ENCODE measurements around the gene MID2. TPM values are rescaled to one million over a fixed set of nuclear protein-coding genes. Genes with fewer than 3 reads are reported as not detected.

The MID2 gene

DNA sequence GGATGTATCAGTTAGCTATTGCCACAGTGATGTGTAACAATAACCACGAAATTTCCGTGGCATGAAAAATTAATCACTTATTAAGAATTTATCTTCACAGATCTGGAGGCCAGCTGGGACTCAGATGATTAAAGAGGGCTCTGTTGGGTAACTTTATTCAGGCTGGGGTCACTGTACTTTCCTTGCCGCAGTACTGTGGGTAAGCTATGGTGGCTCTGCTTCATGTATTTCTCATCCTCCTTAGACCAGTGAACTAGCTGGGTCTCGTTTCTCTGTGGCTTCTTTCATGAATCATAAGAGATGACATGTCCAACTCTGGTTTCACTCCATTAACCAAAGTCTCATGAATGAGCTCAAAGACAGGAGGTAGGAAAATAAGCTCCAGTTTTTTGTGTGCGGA is 143.0 kb downstream of the MID2 start:
- Histone ChIP-seq H3K23ac (ENCODE audit: low read depth, low read length, poor library complexity) (no peak overlapping the region), H3K4me2 (ENCODE audit: insufficient read depth, low read length, poor library complexity, severe bottlenecking) (no peak overlapping the region), H3K18ac (ENCODE audit: low read length) (no peak overlapping the region), H3K79me1 (ENCODE audit: low read depth, low read length) (no peaks in the 10 kb centered on the region), H3K4ac (ENCODE audit: low read length) (no peak overlapping the region), H2AFZ (ENCODE audit: low read length) (no peak overlapping the region), H3K14ac (ENCODE audit: low read length) (no peak overlapping the region), H3K4me3 (ENCODE audit: low read length in 2 of 2) (no peak overlapping the region), H3K27ac (replicated peaks; ENCODE audit: low read length) (no peak overlapping the region), H3K9me3 (replicated peaks in 1 of 2; ENCODE audit: control insufficient read depth in 2 of 2, insufficient read depth in 1 of 2, low read depth in 1 of 2, low read length in 2 of 2) (no peaks in the 10 kb centered on the region), H2BK15ac (ENCODE audit: low read length) (no peak overlapping the region), H2BK12ac (ENCODE audit: low read length) (no peak overlapping the region), H2BK120ac (ENCODE audit: low read depth, low read length) (no peak overlapping the region), H3K36me3 (replicated peaks in 1 of 2; ENCODE audit: control insufficient read depth in 2 of 2, insufficient read depth in 2 of 2, low read length in 2 of 2) (no peaks in the 10 kb centered on the region), H3K9ac (ENCODE audit: low read depth, low read length, poor library complexity) (no peak overlapping the region), H2AK5ac (ENCODE audit: low read depth, low read length) (no peak overlapping the region), H3K27me3 (ENCODE audit: control insufficient read depth in 3 of 3, insufficient read depth in 3 of 3, low read depth in 1 of 3, low read length in 3 of 3) (peaks cover 0 to 5% (median 0%) of the 10 kb centered on the region in 3 experiments), H3K4me1 (ENCODE audit: control insufficient read depth in 2 of 2, insufficient read depth in 1 of 2, low read depth in 1 of 2, low read length in 2 of 2) (no peaks in the 10 kb centered on the region), H4K91ac (ENCODE audit: low read depth, low read length, poor library complexity) (no peak overlapping the region), H2BK5ac (ENCODE audit: low read length) (no peak overlapping the region), H4K8ac (ENCODE audit: low read depth, low read length) (no peak overlapping the region)
- no CpG with 5 or more reads among the region's 5 CpGs for WGBS, 2 donors (ENCODE audit: extremely low coverage in 2 of 2, insufficient read length in 2 of 2, insufficient replicate concordance in 1 of 2)
- DNase-seq (ENCODE audit: low spot score): no peak

DNA sequence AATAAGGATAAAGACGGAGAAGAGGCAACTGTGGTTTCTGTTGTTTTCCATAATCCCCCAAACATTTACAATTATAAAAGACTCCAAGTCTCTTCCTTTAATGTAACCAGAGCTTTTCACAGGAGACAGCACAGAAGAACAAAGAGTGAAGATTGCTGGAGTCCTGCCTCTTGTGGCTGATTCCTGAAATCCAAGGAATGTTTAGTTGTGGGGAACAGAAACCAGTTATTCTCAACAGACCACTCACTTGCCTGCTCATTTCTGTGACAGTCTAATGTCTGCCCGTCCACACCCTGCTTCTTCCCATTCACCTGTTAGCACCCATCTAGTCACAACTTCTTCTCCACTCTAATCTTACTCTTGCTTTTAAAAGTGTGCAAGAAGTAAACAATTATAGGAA is 144.4 kb downstream of the MID2 start:
- Histone ChIP-seq H2BK12ac (ENCODE audit: low read length) (no peak overlapping the region), H3K27ac (replicated peaks; ENCODE audit: low read length) (no peak overlapping the region), H2AK5ac (ENCODE audit: low read depth, low read length) (no peak overlapping the region), H4K8ac (ENCODE audit: low read depth, low read length) (no peak overlapping the region), H2BK15ac (ENCODE audit: low read length) (no peak overlapping the region), H3K4me3 (ENCODE audit: low read length in 2 of 2) (no peak overlapping the region), H2BK5ac (ENCODE audit: low read length) (no peak overlapping the region), H3K4me2 (ENCODE audit: insufficient read depth, low read length, poor library complexity, severe bottlenecking) (no peak overlapping the region), H3K79me1 (ENCODE audit: low read depth, low read length) (no peaks in the 10 kb centered on the region), H4K91ac (ENCODE audit: low read depth, low read length, poor library complexity) (no peak overlapping the region), H3K27me3 (ENCODE audit: control insufficient read depth in 3 of 3, insufficient read depth in 3 of 3, low read depth in 1 of 3, low read length in 3 of 3) (peaks cover 0 to 10% (median 0%) of the 10 kb centered on the region in 3 experiments), H3K14ac (ENCODE audit: low read length) (no peak overlapping the region), H3K9ac (ENCODE audit: low read depth, low read length, poor library complexity) (no peak overlapping the region), H2BK120ac (ENCODE audit: low read depth, low read length) (no peak overlapping the region), H3K18ac (ENCODE audit: low read length) (no peak overlapping the region), H2AFZ (ENCODE audit: low read length) (no peak overlapping the region), H3K36me3 (replicated peaks in 1 of 2; ENCODE audit: control insufficient read depth in 2 of 2, insufficient read depth in 2 of 2, low read length in 2 of 2) (no peaks in the 10 kb centered on the region), H3K23ac (ENCODE audit: low read depth, low read length, poor library complexity) (no peak overlapping the region), H3K4me1 (ENCODE audit: control insufficient read depth in 2 of 2, insufficient read depth in 1 of 2, low read depth in 1 of 2, low read length in 2 of 2) (no peaks in the 10 kb centered on the region), H3K9me3 (replicated peaks in 1 of 2; ENCODE audit: control insufficient read depth in 2 of 2, insufficient read depth in 1 of 2, low read depth in 1 of 2, low read length in 2 of 2) (no peaks in the 10 kb centered on the region), H3K4ac (ENCODE audit: low read length) (no peak overlapping the region)
- WGBS, 2 donors (ENCODE audit: extremely low coverage in 2 of 2, insufficient read length in 2 of 2, insufficient replicate concordance in 1 of 2): no CpG with 5 or more reads among the region's 2 CpGs
- no peak for DNase-seq (ENCODE audit: low spot score)

DNA sequence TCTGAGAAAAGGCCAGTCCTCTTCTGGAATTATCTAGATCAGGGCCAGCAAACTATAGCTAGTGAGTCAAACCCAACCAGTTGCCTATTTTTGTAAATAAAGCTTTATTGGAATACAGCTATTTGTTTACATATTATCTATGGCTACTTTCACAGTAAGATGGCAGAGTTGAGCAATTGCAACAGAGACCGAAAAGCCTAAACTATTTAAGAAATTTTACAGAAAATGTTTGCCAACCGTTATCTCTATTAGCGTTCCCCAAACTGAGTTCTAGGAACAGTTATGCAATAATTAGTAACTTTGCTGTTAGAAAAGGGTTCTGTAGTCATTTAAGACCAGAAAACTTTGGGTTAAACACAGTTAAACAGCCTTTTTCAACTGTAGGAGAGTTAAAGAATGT is 146.0 kb downstream of the MID2 start:
- DNase-seq (ENCODE audit: low spot score): no peak
- Histone ChIP-seq H3K4me1 (ENCODE audit: control insufficient read depth in 2 of 2, insufficient read depth in 1 of 2, low read depth in 1 of 2, low read length in 2 of 2) (no peaks in the 10 kb centered on the region), H3K27me3 (ENCODE audit: control insufficient read depth in 3 of 3, insufficient read depth in 3 of 3, low read depth in 1 of 3, low read length in 3 of 3) (peaks cover 0 to 17% (median 0%) of the 10 kb centered on the region in 3 experiments), H3K79me1 (ENCODE audit: low read depth, low read length) (no peaks in the 10 kb centered on the region), H4K91ac (ENCODE audit: low read depth, low read length, poor library complexity) (no peak overlapping the region), H3K27ac (replicated peaks; ENCODE audit: low read length) (no peak overlapping the region), H2BK120ac (ENCODE audit: low read depth, low read length) (no peak overlapping the region), H3K14ac (ENCODE audit: low read length) (no peak overlapping the region), H2BK5ac (ENCODE audit: low read length) (no peak overlapping the region), H3K9me3 (replicated peaks in 1 of 2; ENCODE audit: control insufficient read depth in 2 of 2, insufficient read depth in 1 of 2, low read depth in 1 of 2, low read length in 2 of 2) (no peaks in the 10 kb centered on the region), H4K8ac (ENCODE audit: low read depth, low read length) (no peak overlapping the region), H3K4ac (ENCODE audit: low read length) (no peak overlapping the region), H3K36me3 (replicated peaks in 1 of 2; ENCODE audit: control insufficient read depth in 2 of 2, insufficient read depth in 2 of 2, low read length in 2 of 2) (no peaks in the 10 kb centered on the region), H3K18ac (ENCODE audit: low read length) (no peak overlapping the region), H2BK12ac (ENCODE audit: low read length) (no peak overlapping the region), H2AK5ac (ENCODE audit: low read depth, low read length) (no peak overlapping the region), H3K23ac (ENCODE audit: low read depth, low read length, poor library complexity) (no peak overlapping the region), H2AFZ (ENCODE audit: low read length) (no peak overlapping the region), H2BK15ac (ENCODE audit: low read length) (no peak overlapping the region), H3K4me2 (ENCODE audit: insufficient read depth, low read length, poor library complexity, severe bottlenecking) (no peak overlapping the region), H3K4me3 (ENCODE audit: low read length in 2 of 2) (no peak overlapping the region), H3K9ac (ENCODE audit: low read depth, low read length, poor library complexity) (no peak overlapping the region)
- no CpG with 5 or more reads among the region's 3 CpGs for WGBS, 2 donors (ENCODE audit: extremely low coverage in 2 of 2, insufficient read length in 2 of 2, insufficient replicate concordance in 1 of 2)

Small RNA genes lying within 50 kb of the gene (small RNA-seq; reads per million reads assigned to genes)
- not detected for gene RF00019 (ENCODE audit: insufficient read depth)
